MM.1S (cell line): ENCODE data around the gene UBE3B.

Source experiments
- CTCF ChIP-seq: fragments of 300-600 bp; sonication (generic); IDR thresholded peaks from 2 replicates; pipeline ENCODE4 v1.5.1; 2016; ENCODE audit warnings: antibody characterized with exemption, low read length, mixed read lengths
- EZH2 ChIP-seq: fragments of 300-600 bp; sonication (generic); optimal IDR thresholded peaks from 2 replicates; pipeline ENCODE3; 2017; ENCODE audit warnings: low read depth, mild to moderate bottlenecking, antibody characterized with exemption, low read length, mixed read lengths
- EZH2phosphoT487 ChIP-seq: fragments of 300-600 bp; sonication (generic); IDR thresholded peaks from 2 replicates; pipeline ENCODE4 v1.6.1; 2018; ENCODE audit warnings: antibody characterized with exemption, low read length

GRCh38 chr12:109512608-109513007, 35.2 kb downstream of the UBE3B start:
- TF ChIP-seq CTCF (no peak), EZH2 (no peak), EZH2phosphoT487 (no peak)
